ENCODE data around the gene CTU2. TPM values are rescaled to one million over a fixed set of nuclear protein-coding genes. Genes with fewer than 3 reads are reported as not detected.

CTU2 gene
- total and polyA plus RNA-seq, 2 of the 8 experiments (the other 6 are each of a cell fraction or from before 2014, with no cell fraction given) = 32.7 to 42.9 TPM

- no peaks in the 10 kb centered on the region for H3K36me3 ChIP-seq (ENCODE audit: control insufficient read depth in 2 of 4, insufficient read depth in 4 of 4, low read length in 3 of 4)
- WGBS, 2 experiments (ENCODE audit: extremely low coverage in 1 of 2, insufficient coverage in 1 of 2, insufficient read length in 1 of 2, insufficient replicate concordance in 2 of 2, low coverage in 1 of 2, low lambda C conversion rate in 2 of 2, missing lambda C conversion rate in 1 of 2) = 39% methylated on average over 10 of the region's 11 CpGs; no CpG with 5 or more reads in 1 of the 2 experiments
- H2AFZ ChIP-seq (ENCODE audit: low read length) = no peak overlapping the region
- peaks cover 0 to 5% (median 3%) of the 10 kb centered on the region in 4 experiments; a peak in 4 of 7 replicates for H3K4me1 ChIP-seq (replicated peaks in 1 of 4; ENCODE audit: control insufficient read depth in 3 of 4, insufficient read depth in 4 of 4, low read length in 3 of 4)
- CTCF ChIA-PET (ENCODE audit: partially characterized antibody) = interaction anchor here (0.8 to 9.7 kb wide), 36 partner anchors 8 to 229 kb away, joined by 3 to 87 read pairs (median 4); partner anchors contain the start of genes MVD and SNAI3
- DNase-seq (ENCODE audit: low read depth in 1 of 2, low spot score in 2 of 2) (peak; percentile 58 to 83), FAIRE-seq (peak; percentile 87)
- H2BK12ac ChIP-seq (ENCODE audit: low read depth, low read length) = no peak overlapping the region
- no peaks in the 10 kb centered on the region for H3K9me3 ChIP-seq (ENCODE audit: insufficient read depth in 2 of 2, low read depth in 1 of 2, low read length in 1 of 2)
- no peak overlapping the region for H3K9ac ChIP-seq (replicated peaks in 1 of 4; ENCODE audit: extremely low read depth in 1 of 4, low read depth in 3 of 4, low read length in 3 of 4)
- H3K18ac ChIP-seq (ENCODE audit: extremely low read depth, low read length) = no peak overlapping the region
- H2BK120ac ChIP-seq (replicated peaks; ENCODE audit: low read depth, low read length) = no peak overlapping the region
- H2AK5ac ChIP-seq (ENCODE audit: low read depth, low read length) = no peak overlapping the region
- no peak overlapping the region; the same call in 1 of the 2 replicates for H4K8ac ChIP-seq (ENCODE audit: extremely low read depth, insufficient read depth, low read length)
- no peak overlapping the region for H2BK15ac ChIP-seq (ENCODE audit: low read length)
- no peak overlapping the region for H4K5ac ChIP-seq (ENCODE audit: insufficient read length, low read depth, low read length)
- H3K27ac ChIP-seq (ENCODE audit: low read depth, low read length) = no peak overlapping the region
- no peak overlapping the region for H3K4ac ChIP-seq (replicated peaks; ENCODE audit: insufficient read length, low read depth, low read length)
- POLR2A ChIA-PET (ENCODE audit: partially characterized antibody) = interaction anchor here (0.8 to 4.2 kb wide), 8 partner anchors 9 to 136 kb away, joined by 3 to 15 read pairs (median 4); partner anchors contain the start of genes IL17C and MVD
- no peak overlapping the region for H4K91ac ChIP-seq (replicated peaks; ENCODE audit: insufficient read length, low read length)
- no peak overlapping the region for H3K23ac ChIP-seq (ENCODE audit: insufficient read length)
- H2BK20ac ChIP-seq (ENCODE audit: low read length) = no peak overlapping the region
- H3K27me3 ChIP-seq (replicated peaks in 1 of 4; ENCODE audit: control insufficient read depth in 3 of 4, extremely low read depth in 1 of 4, insufficient read depth in 3 of 4, low read length in 3 of 4) = no peaks in the 10 kb centered on the region
- 0 out of 2 replicates have a peak overlapping the region, but pooled peaks have one; percentile 24 for H2BK5ac ChIP-seq (ENCODE audit: low read depth, low read length)
- peaks cover 0 to 2% of the 10 kb centered on the region in 2 experiments for H4K20me1 ChIP-seq (replicated peaks in 1 of 2; ENCODE audit: control insufficient read depth in 1 of 2, insufficient read depth in 2 of 2, low read length in 2 of 2)
- H3K79me2 ChIP-seq (ENCODE audit: control insufficient read depth in 1 of 2, insufficient read depth in 2 of 2, low read length in 2 of 2) = no peaks in the 10 kb centered on the region
- H3K4me2 ChIP-seq (ENCODE audit: insufficient read depth in 1 of 2, low read depth in 2 of 2, low read length in 2 of 2) = 0 out of 4 replicates have a peak overlapping the region, but pooled peaks of 1 of the 2 experiments have one; percentile 3
- no peak overlapping the region for H3K4me3 ChIP-seq (ENCODE audit: extremely low read depth in 1 of 4, insufficient read depth in 2 of 4, low read depth in 3 of 4, low read length in 4 of 4)
- no peak overlapping the region for H3K56ac ChIP-seq (replicated peaks; ENCODE audit: insufficient read length, low read depth, low read length)
- no peak overlapping the region for H3K14ac ChIP-seq (ENCODE audit: insufficient read length)
- H3K79me1 ChIP-seq (ENCODE audit: low read depth, low read length) = no peaks in the 10 kb centered on the region
- H3K23me2 ChIP-seq (ENCODE audit: low read depth, low read length) = no peaks in the 10 kb centered on the region
- TF ChIP-seq TBP (IDR thresholded peaks at IDR 0.05; ENCODE audit: low read depth, low read length) (peak; percentile 70), POLR2AphosphoS5 (IDR thresholded peaks at IDR 0.05; ENCODE audit: low read depth, low read length) (no peak), ATF2 (IDR thresholded peaks at IDR 0.05; ENCODE audit: low read length) (no peak), E2F6 (IDR thresholded peaks at IDR 0.05) (peak; percentile 21; the same call in 1 of the 2 replicates), CEBPB (IDR thresholded peaks at IDR 0.05; ENCODE audit: low read depth, low read length) (no peak), CTCF (IDR thresholded peaks at IDR 0.05; ENCODE audit: control extremely low read depth in 1 of 3, insufficient read depth in 1 of 3, low read depth in 1 of 3, low read length in 3 of 3) (peak; percentile 77 to 92 (median 90)), GABPA (IDR thresholded peaks at IDR 0.05; ENCODE audit: borderline replicate concordance, insufficient read depth, low read length) (peak; percentile 14; the same call in 1 of the 2 replicates), JUN (IDR thresholded peaks at IDR 0.05; ENCODE audit: low read depth, low read length) (no peak)
These were observed 33.5 kb upstream of the CTU2 start for GRCh38 chr16:88672776-88673175.

All from H1 (cell line).